ENCODE results near the gene GTF3C5. TPM values are rescaled to one million over a fixed set of nuclear protein-coding genes. Genes with fewer than 3 reads are reported as not detected.

Gene GTF3C5
- total RNA-seq, 1 experiment from 2014 or later, result 104 TPM

DNA sequence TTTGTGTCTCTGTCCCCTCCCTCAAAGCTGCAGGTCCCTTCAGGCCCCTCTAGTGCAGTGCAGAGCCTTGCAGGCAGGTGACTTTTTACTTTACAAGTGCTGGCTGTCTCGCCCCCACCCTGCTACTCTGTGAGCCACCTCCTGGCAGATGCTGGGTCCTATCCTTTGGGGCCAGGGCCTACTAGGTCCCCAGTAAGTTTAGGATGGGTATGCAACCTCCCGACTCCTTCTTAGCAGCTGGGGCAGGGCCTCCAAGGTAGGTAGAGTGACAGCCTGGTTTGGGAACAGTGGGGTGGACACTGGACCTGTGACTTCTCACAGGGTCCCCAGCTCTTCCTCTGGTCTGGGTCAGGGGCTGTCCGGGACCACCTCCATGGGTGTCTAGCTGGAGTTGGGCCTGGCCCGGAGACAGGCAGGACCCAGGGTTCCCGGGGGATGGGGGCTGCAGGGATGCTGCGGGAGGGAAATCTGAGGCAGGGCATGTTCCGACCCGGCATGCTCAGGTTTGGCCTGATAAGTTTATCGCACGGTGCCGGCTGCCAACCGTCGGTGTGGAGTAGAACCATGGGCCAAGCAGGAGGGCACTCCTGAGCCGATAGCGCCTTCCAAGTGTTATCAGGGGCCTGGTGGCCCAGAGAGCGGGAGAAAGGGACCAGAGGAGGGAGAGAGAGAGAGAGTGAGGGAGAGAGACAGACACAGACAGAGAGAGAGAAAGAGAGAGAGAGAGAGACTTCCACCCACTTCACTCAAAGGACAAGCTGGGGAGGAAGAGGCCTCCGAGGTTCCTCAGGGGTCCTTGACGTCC lies 31.8 kb upstream of the GTF3C5 start:
- POLR2A ChIA-PET, result interaction anchor here (0.6 kb wide), 1 partner anchor 32 kb away, joined by 3 read pairs; the partner anchor contains the start of gene GTF3C5

More for the DNA sequence above, 31.8 kb upstream of the GTF3C5 start:
- Mint-ChIP-seq H3K27me3 (ENCODE audit: low read depth) (peaks cover 44% of the 10 kb centered on the region), H3K36me3 (no peaks in the 10 kb centered on the region), H3K4me3 (no peak overlapping the region), H3K4me1 (peaks cover 37% of the 10 kb centered on the region), H3K27ac (no peak overlapping the region), H3K9me3 (no peaks in the 10 kb centered on the region)
- DNase-seq (ENCODE audit: low spot score), result no peak
- TF ChIP-seq SMAD4 (CRISPR knock-in tag; IDR thresholded peaks at IDR 0.05), result no peak
- TF ChIP-seq SOX15 (CRISPR knock-in tag; IDR thresholded peaks at IDR 0.05), result no peak
- TF ChIP-seq, protein P1, sequence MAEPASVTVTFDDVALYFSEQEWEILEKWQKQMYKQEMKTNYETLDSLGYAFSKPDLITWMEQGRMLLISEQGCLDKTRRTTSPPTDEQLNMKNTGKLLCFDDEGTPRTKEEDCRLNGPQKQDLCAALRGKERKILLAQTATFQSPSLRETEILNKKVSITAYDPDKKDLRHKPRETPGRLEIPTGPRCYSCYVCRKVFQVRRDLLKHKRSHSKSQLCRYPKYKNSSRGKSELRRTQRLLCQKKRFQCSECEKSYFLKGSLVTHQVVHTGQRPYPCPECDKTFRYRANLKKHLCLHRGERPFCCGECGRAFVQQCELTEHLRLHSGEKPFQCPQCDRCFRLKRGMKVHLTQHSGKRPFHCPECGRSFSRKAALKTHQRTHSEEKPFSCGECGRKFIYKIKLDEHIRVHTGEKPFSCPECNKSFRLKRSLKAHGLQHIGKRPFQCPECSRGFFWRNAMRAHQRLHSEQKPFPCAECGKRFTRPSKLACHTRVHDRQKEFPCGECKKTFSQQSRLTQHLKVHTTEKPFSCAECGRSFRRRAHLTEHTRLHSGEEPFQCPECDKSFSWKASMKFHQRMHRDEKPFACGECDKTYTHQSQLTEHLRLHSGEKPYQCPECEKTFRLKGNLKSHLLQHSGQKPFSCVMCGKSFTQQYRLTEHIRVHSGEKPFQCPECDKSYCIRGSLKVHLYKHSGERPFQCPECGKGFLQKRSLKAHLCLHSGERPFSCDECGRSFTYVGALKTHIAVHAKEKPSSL (CRISPR knock-in tag; conservative IDR thresholded peaks at IDR 0.05), result no peak
- TF ChIP-seq, protein P2, sequence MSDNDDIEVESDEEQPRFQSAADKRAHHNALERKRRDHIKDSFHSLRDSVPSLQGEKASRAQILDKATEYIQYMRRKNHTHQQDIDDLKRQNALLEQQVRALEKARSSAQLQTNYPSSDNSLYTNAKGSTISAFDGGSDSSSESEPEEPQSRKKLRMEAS (CRISPR knock-in tag; IDR thresholded peaks at IDR 0.05), result no peak
- TF ChIP-seq HMGA2 (CRISPR knock-in tag; IDR thresholded peaks at IDR 0.05), result no peak
- TF ChIP-seq OVOL2 (CRISPR knock-in tag; IDR thresholded peaks at IDR 0.05; ENCODE audit: borderline replicate concordance), result no peak
- TF ChIP-seq, protein P3, sequence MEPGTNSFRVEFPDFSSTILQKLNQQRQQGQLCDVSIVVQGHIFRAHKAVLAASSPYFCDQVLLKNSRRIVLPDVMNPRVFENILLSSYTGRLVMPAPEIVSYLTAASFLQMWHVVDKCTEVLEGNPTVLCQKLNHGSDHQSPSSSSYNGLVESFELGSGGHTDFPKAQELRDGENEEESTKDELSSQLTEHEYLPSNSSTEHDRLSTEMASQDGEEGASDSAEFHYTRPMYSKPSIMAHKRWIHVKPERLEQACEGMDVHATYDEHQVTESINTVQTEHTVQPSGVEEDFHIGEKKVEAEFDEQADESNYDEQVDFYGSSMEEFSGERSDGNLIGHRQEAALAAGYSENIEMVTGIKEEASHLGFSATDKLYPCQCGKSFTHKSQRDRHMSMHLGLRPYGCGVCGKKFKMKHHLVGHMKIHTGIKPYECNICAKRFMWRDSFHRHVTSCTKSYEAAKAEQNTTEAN (CRISPR knock-in tag; IDR thresholded peaks at IDR 0.05), result no peak
- no peak for TF ChIP-seq TCF7 (CRISPR knock-in tag; IDR thresholded peaks at IDR 0.05; ENCODE audit: low read depth)
- TF ChIP-seq JAZF1 (CRISPR knock-in tag; IDR thresholded peaks at IDR 0.05), result no peak
- no peak for TF ChIP-seq CBFB (CRISPR knock-in tag; IDR thresholded peaks at IDR 0.05; ENCODE audit: low read depth)
- TF ChIP-seq, protein P4, sequence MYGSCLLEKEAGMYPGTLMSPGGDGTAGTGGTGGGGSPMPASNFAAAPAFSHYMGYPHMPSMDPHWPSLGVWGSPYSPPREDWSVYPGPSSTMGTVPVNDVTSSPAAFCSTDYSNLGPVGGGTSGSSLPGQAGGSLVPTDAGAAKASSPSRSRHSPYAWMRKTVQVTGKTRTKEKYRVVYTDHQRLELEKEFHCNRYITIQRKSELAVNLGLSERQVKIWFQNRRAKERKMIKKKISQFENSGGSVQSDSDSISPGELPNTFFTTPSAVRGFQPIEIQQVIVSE (CRISPR knock-in tag; IDR thresholded peaks at IDR 0.05; ENCODE audit: borderline replicate concordance), result no peak
- TF ChIP-seq, protein P5, sequence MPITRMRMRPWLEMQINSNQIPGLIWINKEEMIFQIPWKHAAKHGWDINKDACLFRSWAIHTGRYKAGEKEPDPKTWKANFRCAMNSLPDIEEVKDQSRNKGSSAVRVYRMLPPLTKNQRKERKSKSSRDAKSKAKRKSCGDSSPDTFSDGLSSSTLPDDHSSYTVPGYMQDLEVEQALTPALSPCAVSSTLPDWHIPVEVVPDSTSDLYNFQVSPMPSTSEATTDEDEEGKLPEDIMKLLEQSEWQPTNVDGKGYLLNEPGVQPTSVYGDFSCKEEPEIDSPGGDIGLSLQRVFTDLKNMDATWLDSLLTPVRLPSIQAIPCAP (CRISPR knock-in tag; IDR thresholded peaks at IDR 0.05), result no peak
- no peak for TF ChIP-seq MYBL2 (CRISPR knock-in tag; IDR thresholded peaks at IDR 0.05)
- TF ChIP-seq, protein P6, sequence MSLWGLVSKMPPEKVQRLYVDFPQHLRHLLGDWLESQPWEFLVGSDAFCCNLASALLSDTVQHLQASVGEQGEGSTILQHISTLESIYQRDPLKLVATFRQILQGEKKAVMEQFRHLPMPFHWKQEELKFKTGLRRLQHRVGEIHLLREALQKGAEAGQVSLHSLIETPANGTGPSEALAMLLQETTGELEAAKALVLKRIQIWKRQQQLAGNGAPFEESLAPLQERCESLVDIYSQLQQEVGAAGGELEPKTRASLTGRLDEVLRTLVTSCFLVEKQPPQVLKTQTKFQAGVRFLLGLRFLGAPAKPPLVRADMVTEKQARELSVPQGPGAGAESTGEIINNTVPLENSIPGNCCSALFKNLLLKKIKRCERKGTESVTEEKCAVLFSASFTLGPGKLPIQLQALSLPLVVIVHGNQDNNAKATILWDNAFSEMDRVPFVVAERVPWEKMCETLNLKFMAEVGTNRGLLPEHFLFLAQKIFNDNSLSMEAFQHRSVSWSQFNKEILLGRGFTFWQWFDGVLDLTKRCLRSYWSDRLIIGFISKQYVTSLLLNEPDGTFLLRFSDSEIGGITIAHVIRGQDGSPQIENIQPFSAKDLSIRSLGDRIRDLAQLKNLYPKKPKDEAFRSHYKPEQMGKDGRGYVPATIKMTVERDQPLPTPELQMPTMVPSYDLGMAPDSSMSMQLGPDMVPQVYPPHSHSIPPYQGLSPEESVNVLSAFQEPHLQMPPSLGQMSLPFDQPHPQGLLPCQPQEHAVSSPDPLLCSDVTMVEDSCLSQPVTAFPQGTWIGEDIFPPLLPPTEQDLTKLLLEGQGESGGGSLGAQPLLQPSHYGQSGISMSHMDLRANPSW (CRISPR knock-in tag; conservative IDR thresholded peaks at IDR 0.05; ENCODE audit: low read depth), result no peak
- TF ChIP-seq SMAD3 (CRISPR knock-in tag; IDR thresholded peaks at IDR 0.05; ENCODE audit: borderline replicate concordance), result no peak
- TF ChIP-seq ZBTB21 (CRISPR knock-in tag; IDR thresholded peaks at IDR 0.05; ENCODE audit: borderline replicate concordance), result no peak
- no peak for TF ChIP-seq ZNF263 (CRISPR knock-in tag; IDR thresholded peaks at IDR 0.05; ENCODE audit: low read depth)
- no peak for TF ChIP-seq ZNF232 (CRISPR knock-in tag; IDR thresholded peaks at IDR 0.05)
- TF ChIP-seq, protein P7, sequence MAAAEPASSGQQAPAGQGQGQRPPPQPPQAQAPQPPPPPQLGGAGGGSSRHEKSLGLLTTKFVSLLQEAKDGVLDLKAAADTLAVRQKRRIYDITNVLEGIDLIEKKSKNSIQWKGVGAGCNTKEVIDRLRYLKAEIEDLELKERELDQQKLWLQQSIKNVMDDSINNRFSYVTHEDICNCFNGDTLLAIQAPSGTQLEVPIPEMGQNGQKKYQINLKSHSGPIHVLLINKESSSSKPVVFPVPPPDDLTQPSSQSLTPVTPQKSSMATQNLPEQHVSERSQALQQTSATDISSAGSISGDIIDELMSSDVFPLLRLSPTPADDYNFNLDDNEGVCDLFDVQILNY (CRISPR knock-in tag; IDR thresholded peaks at IDR 0.05), result no peak
- TF ChIP-seq, protein P8, sequence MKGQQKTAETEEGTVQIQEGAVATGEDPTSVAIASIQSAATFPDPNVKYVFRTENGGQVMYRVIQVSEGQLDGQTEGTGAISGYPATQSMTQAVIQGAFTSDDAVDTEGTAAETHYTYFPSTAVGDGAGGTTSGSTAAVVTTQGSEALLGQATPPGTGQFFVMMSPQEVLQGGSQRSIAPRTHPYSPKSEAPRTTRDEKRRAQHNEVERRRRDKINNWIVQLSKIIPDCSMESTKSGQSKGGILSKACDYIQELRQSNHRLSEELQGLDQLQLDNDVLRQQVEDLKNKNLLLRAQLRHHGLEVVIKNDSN (CRISPR knock-in tag; IDR thresholded peaks at IDR 0.05), result no peak
- CTCF ChIA-PET, result interaction anchor here (0.5 to 2.5 kb wide), 3 partner anchors 17 to 23 kb away, joined by 3 to 8 read pairs (median 7); partner anchors contain the start of gene GFI1B
- ATAC-seq, result no peak; the same call in 1 of the 2 replicates

Measured in WTC11 (cell line).